PC-3 (cell line): ENCODE measurements around the gene CAPN7.

Source experiments
- CTCF ChIP-seq: fragments of 300-600 bp; sonication (generic); conservative IDR thresholded peaks from 2 replicates; pipeline ENCODE4 v1.5.1; 2017; ENCODE audit warnings: antibody characterized with exemption, low read depth, mild to moderate bottlenecking, low read length
- EZH2 ChIP-seq: fragments of 300-600 bp; sonication (generic); IDR thresholded peaks from one replicate; pipeline ENCODE4 v1.6.1; 2017; ENCODE audit warnings: antibody characterized with exemption, mild to moderate bottlenecking, low read length; ENCODE audit not compliant: unreplicated experiment
- EZH2phosphoT487 ChIP-seq: fragments of 300-600 bp; sonication (generic); IDR thresholded peaks from 2 replicates; pipeline ENCODE4 v1.6.1; 2018; ENCODE audit warnings: mild to moderate bottlenecking, antibody characterized with exemption, low read length, borderline replicate concordance

DNA sequence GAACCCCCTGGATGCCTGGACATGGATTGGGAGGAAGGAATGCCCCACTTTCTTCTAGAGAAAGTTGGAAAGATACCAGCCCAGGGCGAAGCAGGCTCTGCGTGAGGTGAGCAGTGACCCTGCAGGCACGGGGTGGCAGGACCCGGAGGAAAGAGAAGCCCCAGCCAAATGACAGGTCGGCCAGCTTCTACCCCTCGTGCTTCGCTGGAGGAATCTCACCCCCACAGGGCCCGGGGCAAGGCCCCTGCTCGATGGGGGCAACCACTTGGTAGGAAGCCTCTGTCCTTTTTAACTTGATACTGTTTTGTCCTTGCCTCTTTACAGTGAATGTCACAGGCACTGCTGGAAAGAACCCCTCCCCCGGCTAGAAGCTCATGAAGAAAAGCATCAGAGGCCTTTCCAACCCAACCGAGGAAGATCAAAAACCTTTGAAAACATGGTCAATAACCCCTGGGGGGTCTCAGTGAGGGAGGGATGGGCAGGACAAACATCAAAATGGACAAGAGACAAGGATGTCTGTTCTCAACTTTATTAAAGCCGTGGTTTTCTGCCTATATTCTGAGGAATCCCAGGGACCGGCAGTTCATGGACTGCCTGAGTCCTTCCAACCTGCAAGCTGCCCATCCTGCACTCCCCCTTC lies 71.9 kb downstream of the CAPN7 start:
- no peak for TF ChIP-seq CTCF
- no peak for TF ChIP-seq EZH2
- TF ChIP-seq EZH2phosphoT487, result no peak
